K562 (cell line): ENCODE data around the gene CPNE1. TPM values are rescaled to one million over a fixed set of nuclear protein-coding genes. Genes with fewer than 3 reads are reported as not detected.

ENCODE experiments used
- SUPT5H ChIP-seq: fragments of 450-650 bp; IDR thresholded peaks from 2 replicates; pipeline ENCODE4 v1.6.1; 2016
- TAF7 ChIP-seq: fragments of 450-650 bp; IDR thresholded peaks from 2 replicates; pipeline ENCODE4 v1.6.1; 2016; ENCODE audit warnings: missing genetic modification characterization, missing compliant biosample characterization
- TARDBP ChIP-seq: fragments of 450-650 bp; IDR thresholded peaks from 2 replicates; pipeline ENCODE4 v1.6.1; 2016
- polyA plus RNA-seq, 8 experiments: library from polyadenylated mRNA; depleted of rRNA in 4 of 8; stranded (reverse) in 5 of 8; unstranded in 3 of 8; fragments of >200 nt; fragmentation: Nextera tagmentation in 2 of 8; fragmentation: Illumina TruSeq in 1 of 8; extraction: Ambion mirVana in 2 of 8; extraction: Trizol in 1 of 8; gene quantifications; 2 replicates each; pipeline versions ENCODE4 v1.2.1 to v1.2.3, GENCODE V29; 2011 to 2014; ENCODE audit warnings: inconsistent platforms in 1 of 8, missing spikeins in 1 of 8
- total RNA-seq, 7 experiments: library from RNA; depleted of rRNA in 6 of 7; stranded (reverse); fragments of >200 nt in 6 of 7; fragmentation: Illumina TruSeq in 2 of 7; extraction: Trizol in 2 of 7; gene quantifications; 2 replicates each; pipeline versions ENCODE4 v1.2.1 to v1.2.3, GENCODE V29; 2011 to 2021; ENCODE audit warnings: low replicate concordance in 1 of 7
- TF ChIP-seq, protein P1 (sequence below): fragments of 450-650 bp; IDR thresholded peaks from 2 replicates; pipeline ENCODE4 v1.6.1; 2016; ENCODE audit warnings: mild to moderate bottlenecking, moderate library complexity
- TF ChIP-seq, protein P2 (sequence below): fragments of 250-450 bp; sonication (Bioruptor Pico); IDR thresholded peaks from 2 replicates; pipeline ENCODE4 v1.4.0; 2020; ENCODE audit warnings: mild to moderate bottlenecking
- TF ChIP-seq, protein P3 (sequence below), 2 experiments: fragments of 450-650 bp; IDR thresholded peaks; 2 replicates each; pipeline ENCODE4 v1.6.1; 2016

CPNE1 gene
- total and polyA plus RNA-seq, 9 of the 15 experiments (the other 6 are each of a cell fraction or from before 2014, with no cell fraction given): 42.1 to 102 (median 56.0) TPM

DNA sequence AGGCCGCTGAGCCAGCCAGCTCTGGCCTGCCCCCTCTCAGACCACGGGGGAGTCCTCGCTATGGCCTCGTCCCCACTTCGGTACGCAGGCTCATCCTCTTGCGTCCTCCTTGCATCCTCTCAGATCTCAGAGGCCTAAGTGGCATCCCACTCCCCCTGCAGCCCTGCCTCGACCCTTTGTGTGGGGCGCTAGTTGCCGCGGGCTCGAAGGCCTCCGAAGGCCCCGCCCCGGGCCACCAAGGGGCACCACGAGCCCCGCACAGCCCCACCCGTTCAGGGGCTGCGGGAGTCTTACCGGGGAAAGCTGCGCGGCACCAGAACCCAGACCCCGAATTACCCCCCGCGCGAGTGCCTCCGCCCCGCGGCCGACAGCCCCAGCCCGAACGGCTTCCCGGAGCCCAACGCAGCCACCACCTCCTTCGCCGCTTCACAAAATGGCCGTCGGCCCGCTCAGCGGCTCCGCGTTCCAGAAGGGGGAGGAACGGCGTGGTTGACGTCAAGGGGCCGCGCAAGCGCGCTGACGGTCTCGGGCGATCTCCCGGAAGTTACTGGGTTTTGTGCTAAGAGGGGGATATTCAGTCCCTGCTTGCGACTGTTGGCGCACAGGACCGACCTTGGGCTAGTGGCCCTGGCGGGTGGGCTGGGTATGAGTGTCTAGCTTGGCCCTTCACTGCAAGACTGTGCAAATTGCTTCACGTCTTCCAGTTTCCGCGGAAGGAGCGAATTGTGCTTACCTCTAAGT, at the start of gene CPNE1, which contains the start of gene RBM12 (continued):
- TF ChIP-seq, protein P1, sequence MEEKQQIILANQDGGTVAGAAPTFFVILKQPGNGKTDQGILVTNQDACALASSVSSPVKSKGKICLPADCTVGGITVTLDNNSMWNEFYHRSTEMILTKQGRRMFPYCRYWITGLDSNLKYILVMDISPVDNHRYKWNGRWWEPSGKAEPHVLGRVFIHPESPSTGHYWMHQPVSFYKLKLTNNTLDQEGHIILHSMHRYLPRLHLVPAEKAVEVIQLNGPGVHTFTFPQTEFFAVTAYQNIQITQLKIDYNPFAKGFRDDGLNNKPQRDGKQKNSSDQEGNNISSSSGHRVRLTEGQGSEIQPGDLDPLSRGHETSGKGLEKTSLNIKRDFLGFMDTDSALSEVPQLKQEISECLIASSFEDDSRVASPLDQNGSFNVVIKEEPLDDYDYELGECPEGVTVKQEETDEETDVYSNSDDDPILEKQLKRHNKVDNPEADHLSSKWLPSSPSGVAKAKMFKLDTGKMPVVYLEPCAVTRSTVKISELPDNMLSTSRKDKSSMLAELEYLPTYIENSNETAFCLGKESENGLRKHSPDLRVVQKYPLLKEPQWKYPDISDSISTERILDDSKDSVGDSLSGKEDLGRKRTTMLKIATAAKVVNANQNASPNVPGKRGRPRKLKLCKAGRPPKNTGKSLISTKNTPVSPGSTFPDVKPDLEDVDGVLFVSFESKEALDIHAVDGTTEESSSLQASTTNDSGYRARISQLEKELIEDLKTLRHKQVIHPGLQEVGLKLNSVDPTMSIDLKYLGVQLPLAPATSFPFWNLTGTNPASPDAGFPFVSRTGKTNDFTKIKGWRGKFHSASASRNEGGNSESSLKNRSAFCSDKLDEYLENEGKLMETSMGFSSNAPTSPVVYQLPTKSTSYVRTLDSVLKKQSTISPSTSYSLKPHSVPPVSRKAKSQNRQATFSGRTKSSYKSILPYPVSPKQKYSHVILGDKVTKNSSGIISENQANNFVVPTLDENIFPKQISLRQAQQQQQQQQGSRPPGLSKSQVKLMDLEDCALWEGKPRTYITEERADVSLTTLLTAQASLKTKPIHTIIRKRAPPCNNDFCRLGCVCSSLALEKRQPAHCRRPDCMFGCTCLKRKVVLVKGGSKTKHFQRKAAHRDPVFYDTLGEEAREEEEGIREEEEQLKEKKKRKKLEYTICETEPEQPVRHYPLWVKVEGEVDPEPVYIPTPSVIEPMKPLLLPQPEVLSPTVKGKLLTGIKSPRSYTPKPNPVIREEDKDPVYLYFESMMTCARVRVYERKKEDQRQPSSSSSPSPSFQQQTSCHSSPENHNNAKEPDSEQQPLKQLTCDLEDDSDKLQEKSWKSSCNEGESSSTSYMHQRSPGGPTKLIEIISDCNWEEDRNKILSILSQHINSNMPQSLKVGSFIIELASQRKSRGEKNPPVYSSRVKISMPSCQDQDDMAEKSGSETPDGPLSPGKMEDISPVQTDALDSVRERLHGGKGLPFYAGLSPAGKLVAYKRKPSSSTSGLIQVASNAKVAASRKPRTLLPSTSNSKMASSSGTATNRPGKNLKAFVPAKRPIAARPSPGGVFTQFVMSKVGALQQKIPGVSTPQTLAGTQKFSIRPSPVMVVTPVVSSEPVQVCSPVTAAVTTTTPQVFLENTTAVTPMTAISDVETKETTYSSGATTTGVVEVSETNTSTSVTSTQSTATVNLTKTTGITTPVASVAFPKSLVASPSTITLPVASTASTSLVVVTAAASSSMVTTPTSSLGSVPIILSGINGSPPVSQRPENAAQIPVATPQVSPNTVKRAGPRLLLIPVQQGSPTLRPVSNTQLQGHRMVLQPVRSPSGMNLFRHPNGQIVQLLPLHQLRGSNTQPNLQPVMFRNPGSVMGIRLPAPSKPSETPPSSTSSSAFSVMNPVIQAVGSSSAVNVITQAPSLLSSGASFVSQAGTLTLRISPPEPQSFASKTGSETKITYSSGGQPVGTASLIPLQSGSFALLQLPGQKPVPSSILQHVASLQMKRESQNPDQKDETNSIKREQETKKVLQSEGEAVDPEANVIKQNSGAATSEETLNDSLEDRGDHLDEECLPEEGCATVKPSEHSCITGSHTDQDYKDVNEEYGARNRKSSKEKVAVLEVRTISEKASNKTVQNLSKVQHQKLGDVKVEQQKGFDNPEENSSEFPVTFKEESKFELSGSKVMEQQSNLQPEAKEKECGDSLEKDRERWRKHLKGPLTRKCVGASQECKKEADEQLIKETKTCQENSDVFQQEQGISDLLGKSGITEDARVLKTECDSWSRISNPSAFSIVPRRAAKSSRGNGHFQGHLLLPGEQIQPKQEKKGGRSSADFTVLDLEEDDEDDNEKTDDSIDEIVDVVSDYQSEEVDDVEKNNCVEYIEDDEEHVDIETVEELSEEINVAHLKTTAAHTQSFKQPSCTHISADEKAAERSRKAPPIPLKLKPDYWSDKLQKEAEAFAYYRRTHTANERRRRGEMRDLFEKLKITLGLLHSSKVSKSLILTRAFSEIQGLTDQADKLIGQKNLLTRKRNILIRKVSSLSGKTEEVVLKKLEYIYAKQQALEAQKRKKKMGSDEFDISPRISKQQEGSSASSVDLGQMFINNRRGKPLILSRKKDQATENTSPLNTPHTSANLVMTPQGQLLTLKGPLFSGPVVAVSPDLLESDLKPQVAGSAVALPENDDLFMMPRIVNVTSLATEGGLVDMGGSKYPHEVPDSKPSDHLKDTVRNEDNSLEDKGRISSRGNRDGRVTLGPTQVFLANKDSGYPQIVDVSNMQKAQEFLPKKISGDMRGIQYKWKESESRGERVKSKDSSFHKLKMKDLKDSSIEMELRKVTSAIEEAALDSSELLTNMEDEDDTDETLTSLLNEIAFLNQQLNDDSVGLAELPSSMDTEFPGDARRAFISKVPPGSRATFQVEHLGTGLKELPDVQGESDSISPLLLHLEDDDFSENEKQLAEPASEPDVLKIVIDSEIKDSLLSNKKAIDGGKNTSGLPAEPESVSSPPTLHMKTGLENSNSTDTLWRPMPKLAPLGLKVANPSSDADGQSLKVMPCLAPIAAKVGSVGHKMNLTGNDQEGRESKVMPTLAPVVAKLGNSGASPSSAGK: peak; percentile 95
- TF ChIP-seq, protein P2, sequence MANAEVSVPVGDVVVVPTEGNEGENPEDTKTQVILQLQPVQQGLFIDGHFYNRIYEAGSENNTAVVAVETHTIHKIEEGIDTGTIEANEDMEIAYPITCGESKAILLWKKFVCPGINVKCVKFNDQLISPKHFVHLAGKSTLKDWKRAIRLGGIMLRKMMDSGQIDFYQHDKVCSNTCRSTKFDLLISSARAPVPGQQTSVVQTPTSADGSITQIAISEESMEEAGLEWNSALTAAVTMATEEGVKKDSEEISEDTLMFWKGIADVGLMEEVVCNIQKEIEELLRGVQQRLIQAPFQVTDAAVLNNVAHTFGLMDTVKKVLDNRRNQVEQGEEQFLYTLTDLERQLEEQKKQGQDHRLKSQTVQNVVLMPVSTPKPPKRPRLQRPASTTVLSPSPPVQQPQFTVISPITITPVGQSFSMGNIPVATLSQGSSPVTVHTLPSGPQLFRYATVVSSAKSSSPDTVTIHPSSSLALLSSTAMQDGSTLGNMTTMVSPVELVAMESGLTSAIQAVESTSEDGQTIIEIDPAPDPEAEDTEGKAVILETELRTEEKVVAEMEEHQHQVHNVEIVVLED (CRISPR knock-in tag): peak; percentile 91
- TF ChIP-seq TARDBP: no peak
- TF ChIP-seq, protein P3, sequence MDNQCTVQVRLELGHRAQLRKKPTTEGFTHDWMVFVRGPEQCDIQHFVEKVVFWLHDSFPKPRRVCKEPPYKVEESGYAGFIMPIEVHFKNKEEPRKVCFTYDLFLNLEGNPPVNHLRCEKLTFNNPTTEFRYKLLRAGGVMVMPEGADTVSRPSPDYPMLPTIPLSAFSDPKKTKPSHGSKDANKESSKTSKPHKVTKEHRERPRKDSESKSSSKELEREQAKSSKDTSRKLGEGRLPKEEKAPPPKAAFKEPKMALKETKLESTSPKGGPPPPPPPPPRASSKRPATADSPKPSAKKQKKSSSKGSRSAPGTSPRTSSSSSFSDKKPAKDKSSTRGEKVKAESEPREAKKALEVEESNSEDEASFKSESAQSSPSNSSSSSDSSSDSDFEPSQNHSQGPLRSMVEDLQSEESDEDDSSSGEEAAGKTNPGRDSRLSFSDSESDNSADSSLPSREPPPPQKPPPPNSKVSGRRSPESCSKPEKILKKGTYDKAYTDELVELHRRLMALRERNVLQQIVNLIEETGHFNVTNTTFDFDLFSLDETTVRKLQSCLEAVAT (IDR thresholded peaks at IDR 0.05): peak in 1 of 2 experiments; percentile 49; a peak in 1 of 4 replicates
- TF ChIP-seq SUPT5H: peak; percentile 98
- peak; percentile 78 for TF ChIP-seq TAF7
